ENCODE measurements around the gene AARS2. TPM values are rescaled to one million over a fixed set of nuclear protein-coding genes. Genes with fewer than 3 reads are reported as not detected.

AARS2 gene
- total and polyA plus RNA-seq, 12 donors = 4.7 to 10.9 (median 8.3) TPM

DNA sequence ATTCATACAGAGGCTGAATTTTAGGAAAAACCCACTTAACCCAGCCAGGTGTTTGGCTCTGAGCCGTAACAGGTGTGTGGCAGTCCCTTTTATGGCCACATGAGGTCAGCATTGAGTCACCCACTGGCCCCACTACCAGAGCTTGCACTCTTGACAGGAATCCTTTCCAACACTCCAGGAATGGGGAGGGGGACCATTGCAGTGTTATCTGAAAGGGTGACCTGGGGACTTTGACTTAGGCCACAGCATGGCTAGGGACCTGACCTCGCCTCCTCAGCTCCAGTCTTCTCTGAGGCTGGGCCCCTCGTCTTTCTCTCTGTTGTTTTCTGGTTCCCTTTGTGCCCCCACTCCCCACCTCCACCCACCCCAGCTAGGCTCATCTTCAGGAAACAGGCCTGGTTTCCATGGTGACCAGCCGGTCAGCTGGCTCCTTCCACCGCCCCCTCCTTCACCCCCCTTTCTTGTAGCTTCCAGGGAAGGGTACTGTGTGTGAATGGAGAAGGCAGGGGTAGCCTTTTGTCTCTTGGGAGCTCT is 45.0 kb downstream of the AARS2 start:
- no peak overlapping the region for H3K4me3 ChIP-seq
- H3K27me3 ChIP-seq = peaks cover 10 to 54% (median 42%) of the 10 kb centered on the region in 7 donors
- H3K9me3 ChIP-seq = no peaks in the 10 kb centered on the region
- DNase-seq (no peak), ATAC-seq (peak in 1 of 8 donors; percentile 10)
- 23 to 25% methylated on average over 5 of the region's 5 CpGs for WGBS, 2 donors
- intact Hi-C loops (cut with DNase I) = loop anchor here (2.0 to 10.0 kb wide), 6 partner anchors 34 to 171 kb away; partner anchors contain the start of gene AARS2 (in 1 of the 10)
- no peak overlapping the region for H3K27ac ChIP-seq
- H3K4me1 ChIP-seq = peaks cover 10 to 25% (median 18%) of the 10 kb centered on the region in 9 donors
- H3K36me3 ChIP-seq = no peaks in the 10 kb centered on the region
- TF ChIP-seq, protein P1, sequence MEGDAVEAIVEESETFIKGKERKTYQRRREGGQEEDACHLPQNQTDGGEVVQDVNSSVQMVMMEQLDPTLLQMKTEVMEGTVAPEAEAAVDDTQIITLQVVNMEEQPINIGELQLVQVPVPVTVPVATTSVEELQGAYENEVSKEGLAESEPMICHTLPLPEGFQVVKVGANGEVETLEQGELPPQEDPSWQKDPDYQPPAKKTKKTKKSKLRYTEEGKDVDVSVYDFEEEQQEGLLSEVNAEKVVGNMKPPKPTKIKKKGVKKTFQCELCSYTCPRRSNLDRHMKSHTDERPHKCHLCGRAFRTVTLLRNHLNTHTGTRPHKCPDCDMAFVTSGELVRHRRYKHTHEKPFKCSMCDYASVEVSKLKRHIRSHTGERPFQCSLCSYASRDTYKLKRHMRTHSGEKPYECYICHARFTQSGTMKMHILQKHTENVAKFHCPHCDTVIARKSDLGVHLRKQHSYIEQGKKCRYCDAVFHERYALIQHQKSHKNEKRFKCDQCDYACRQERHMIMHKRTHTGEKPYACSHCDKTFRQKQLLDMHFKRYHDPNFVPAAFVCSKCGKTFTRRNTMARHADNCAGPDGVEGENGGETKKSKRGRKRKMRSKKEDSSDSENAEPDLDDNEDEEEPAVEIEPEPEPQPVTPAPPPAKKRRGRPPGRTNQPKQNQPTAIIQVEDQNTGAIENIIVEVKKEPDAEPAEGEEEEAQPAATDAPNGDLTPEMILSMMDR (IDR thresholded peaks at IDR 0.05) = peak; percentile 82 to 97 (median 91)

DNA sequence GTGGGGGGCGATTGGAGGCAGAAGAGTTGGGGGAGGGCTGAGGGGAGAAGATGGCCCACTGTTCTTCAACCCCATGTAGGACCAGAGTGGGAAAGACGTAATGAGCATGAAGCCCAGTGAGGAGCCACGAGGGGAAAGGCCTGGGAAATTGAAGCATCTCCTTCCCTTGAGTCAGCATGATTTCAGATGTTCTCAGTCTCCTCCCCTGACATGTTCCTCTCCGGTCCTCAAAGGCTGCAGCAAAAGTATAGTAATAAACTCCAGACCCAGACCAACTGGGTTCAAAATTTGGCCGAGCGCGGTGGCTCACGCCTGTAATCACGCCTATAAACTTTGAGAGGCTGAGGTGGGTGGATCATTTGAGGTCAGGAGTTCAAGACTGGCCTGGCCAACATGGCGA is 45.9 kb downstream of the AARS2 start:
- ATAC-seq (no peak), DNase-seq (no peak)
- no peak overlapping the region for H3K4me3 ChIP-seq
- peaks cover 0 to 6% (median 0%) of the 10 kb centered on the region in 9 donors for H3K36me3 ChIP-seq
- no peaks in the 10 kb centered on the region for H3K9me3 ChIP-seq
- 69 to 72% methylated on average over 10 of the region's 10 CpGs for WGBS, 2 donors
- intact Hi-C loops (cut with DNase I) = loop anchor here in 5 of 10 donors (1.0 to 10.0 kb wide), 7 partner anchors 35 to 170 kb away; partner anchors contain the start of gene AARS2 (in 1 of the 5)
- peaks cover 18 to 34% (median 27%) of the 10 kb centered on the region in 9 donors for H3K4me1 ChIP-seq
- TF ChIP-seq, protein P1 (IDR thresholded peaks at IDR 0.05) = no peak
- no peak overlapping the region for H3K27ac ChIP-seq
- H3K27me3 ChIP-seq = peaks cover 10 to 45% (median 32%) of the 10 kb centered on the region in 7 donors

DNA sequence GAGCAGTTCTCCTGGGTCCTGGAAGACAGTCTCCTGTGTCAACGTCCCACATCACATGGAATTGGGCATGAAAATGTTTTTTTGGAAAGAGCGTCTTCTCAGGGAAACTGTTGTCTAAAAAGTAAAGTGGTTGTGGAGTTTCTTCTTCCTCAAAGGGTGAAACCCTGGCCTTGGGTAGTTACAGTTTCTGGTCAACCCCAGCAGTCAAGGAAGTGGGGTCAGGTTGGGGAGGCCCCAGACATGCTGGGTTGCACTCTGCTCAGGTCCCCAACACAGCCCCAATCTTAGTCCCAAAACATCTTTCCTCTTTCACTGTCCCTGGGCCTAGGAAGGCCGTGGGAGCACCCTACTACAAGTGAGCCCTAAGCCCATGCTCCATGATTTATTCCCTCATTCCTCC is 46.8 kb downstream of the AARS2 start:
- H3K27me3 ChIP-seq = peaks cover 10 to 37% (median 23%) of the 10 kb centered on the region in 7 donors
- intact Hi-C loops (cut with DNase I) = loop anchor here in 5 of 10 donors (2.0 to 10.0 kb wide), 6 partner anchors 36 to 169 kb away; partner anchors contain the start of gene AARS2 (in 1 of the 5)

GRCh38 chr6:44265722-44266233 is 47.4 kb downstream of the AARS2 start:
- H3K9me3 ChIP-seq = no peaks in the 10 kb centered on the region
- intact Hi-C loops (cut with DNase I) = loop anchor here in 5 of 10 donors (2.0 to 10.0 kb wide), 6 partner anchors 37 to 168 kb away; partner anchors contain the start of gene AARS2 (in 1 of the 5)
- ATAC-seq = no peak
- peaks cover 0 to 20% (median 0%) of the 10 kb centered on the region in 9 donors for H3K36me3 ChIP-seq
- WGBS, 2 donors = 68 to 70% methylated on average over 17 of the region's 17 CpGs
- peak overlapping the region in 5 of 10 donors; percentile 63 to 93 (median 78) for H3K27ac ChIP-seq
- peaks cover 18 to 46% (median 29%) of the 10 kb centered on the region in 9 donors for H3K4me1 ChIP-seq
- no peak for DNase-seq
- peak overlapping the region in 9 of 10 donors; percentile 67 to 98 (median 85) for H3K4me3 ChIP-seq
- TF ChIP-seq, protein P1 (IDR thresholded peaks at IDR 0.05) = no peak
- H3K27me3 ChIP-seq = peaks cover 10 to 32% (median 19%) of the 10 kb centered on the region in 7 donors

More for the DNA sequence above, 46.8 kb downstream of the AARS2 start:
- H3K4me3 ChIP-seq = no peak overlapping the region
- DNase-seq (no peak), ATAC-seq (no peak)
- no peaks in the 10 kb centered on the region for H3K9me3 ChIP-seq
- peaks cover 18 to 43% (median 29%) of the 10 kb centered on the region in 9 donors for H3K4me1 ChIP-seq
- peaks cover 0 to 15% (median 0%) of the 10 kb centered on the region in 9 donors for H3K36me3 ChIP-seq
- no peak overlapping the region for H3K27ac ChIP-seq
- TF ChIP-seq, protein P1 (IDR thresholded peaks at IDR 0.05) = no peak
- 78 to 82% methylated on average over 3 of the region's 3 CpGs for whole genome bisulfite sequencing, 2 donors

Data from heart right ventricle (tissue), 16 donors.